ENCODE results near the gene PRKCSH. TPM values are rescaled to one million over a fixed set of nuclear protein-coding genes. Genes with fewer than 3 reads are reported as not detected.

Gene PRKCSH
- total RNA-seq, 1 experiment from 2014 or later = 425 TPM

DNA sequence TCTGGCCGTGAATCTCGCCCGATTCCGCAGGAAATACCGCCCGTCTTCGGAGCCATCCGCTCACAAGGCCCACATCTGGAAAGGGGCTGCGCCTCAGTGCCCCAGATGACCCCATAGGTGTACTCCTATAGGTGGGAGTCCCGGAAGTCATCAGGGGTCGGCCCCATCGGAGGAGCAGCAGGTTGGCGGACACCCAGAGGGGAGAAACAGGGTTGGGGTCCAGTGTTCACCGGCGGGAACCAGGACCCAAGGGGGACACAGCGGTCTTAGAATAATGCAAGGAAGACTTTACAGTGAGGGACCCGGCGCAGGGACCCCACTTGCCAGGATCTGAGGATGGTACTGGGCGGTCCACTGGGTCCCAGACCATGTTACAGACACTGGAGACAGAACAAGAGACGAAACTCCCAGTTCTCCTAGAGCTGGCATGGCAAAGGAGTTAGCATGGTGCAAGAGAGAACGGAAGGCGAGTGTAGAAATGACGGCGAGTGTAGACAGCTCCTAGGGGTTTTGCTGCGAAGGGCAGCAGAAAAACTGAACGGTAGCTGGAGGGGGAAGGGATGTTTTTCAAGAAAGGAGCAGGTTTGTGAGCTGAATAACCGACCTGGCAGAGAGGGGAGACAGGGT, 12.2 kb upstream of the PRKCSH start:
- Histone ChIP-seq H3K79me2 (ENCODE audit: insufficient read depth, low read length) (no peaks in the 10 kb centered on the region), H2AFZ (ENCODE audit: low read depth, low read length, poor library complexity, severe bottlenecking) (no peak overlapping the region), H3K4me2 (ENCODE audit: low read length) (no peak overlapping the region), H3K4me3 (replicated peaks in 1 of 2; ENCODE audit: low read depth in 1 of 2, low read length in 2 of 2) (no peak overlapping the region), H3K9me3 (ENCODE audit: control insufficient read depth in 1 of 2, insufficient read depth in 1 of 2, low read depth in 1 of 2, low read length in 2 of 2) (no peaks in the 10 kb centered on the region), H3K9me2 (ENCODE audit: insufficient read depth) (no peaks in the 10 kb centered on the region), H4K20me1 (ENCODE audit: insufficient read depth) (no peaks in the 10 kb centered on the region), H3K27me3 (ENCODE audit: insufficient read depth, low read length) (no peaks in the 10 kb centered on the region), H3K27ac (ENCODE audit: low read depth, low read length) (no peak overlapping the region), H3K4me1 (ENCODE audit: control insufficient read depth in 1 of 2, insufficient read depth in 2 of 2, low read length in 2 of 2) (peaks cover 4 to 11% of the 10 kb centered on the region in 2 experiments), H3K9ac (ENCODE audit: low read length) (no peak overlapping the region), H3K36me3 (ENCODE audit: control insufficient read depth in 1 of 2, insufficient read depth in 2 of 2, low read length in 2 of 2) (no peaks in the 10 kb centered on the region)
- no peak for DNase-seq (ENCODE audit: low read depth, low spot score)
- intact Hi-C loops (cut with micrococcal nuclease) = no loop called here
- ChIA-PET RAD21 (ENCODE audit: low non-redundant PET in 1 of 2, low total read pairs in 2 of 2, uncharacterized antibody in 2 of 2, unreplicated experiment in 2 of 2) (no interaction called here), CTCF (interaction anchor here (1.0 to 2.1 kb wide), 3 partner anchors 12 to 42 kb away, joined by 3 to 6 read pairs (median 5); partner anchors contain the start of genes ODAD3 and PRKCSH), POLR2A (interaction anchor here (0.6 to 1.4 kb wide), 2 partner anchors 10 to 42 kb away, joined by 3 to 5 read pairs; no protein-coding TSS in a partner anchor)
- TF ChIP-seq, protein P1, sequence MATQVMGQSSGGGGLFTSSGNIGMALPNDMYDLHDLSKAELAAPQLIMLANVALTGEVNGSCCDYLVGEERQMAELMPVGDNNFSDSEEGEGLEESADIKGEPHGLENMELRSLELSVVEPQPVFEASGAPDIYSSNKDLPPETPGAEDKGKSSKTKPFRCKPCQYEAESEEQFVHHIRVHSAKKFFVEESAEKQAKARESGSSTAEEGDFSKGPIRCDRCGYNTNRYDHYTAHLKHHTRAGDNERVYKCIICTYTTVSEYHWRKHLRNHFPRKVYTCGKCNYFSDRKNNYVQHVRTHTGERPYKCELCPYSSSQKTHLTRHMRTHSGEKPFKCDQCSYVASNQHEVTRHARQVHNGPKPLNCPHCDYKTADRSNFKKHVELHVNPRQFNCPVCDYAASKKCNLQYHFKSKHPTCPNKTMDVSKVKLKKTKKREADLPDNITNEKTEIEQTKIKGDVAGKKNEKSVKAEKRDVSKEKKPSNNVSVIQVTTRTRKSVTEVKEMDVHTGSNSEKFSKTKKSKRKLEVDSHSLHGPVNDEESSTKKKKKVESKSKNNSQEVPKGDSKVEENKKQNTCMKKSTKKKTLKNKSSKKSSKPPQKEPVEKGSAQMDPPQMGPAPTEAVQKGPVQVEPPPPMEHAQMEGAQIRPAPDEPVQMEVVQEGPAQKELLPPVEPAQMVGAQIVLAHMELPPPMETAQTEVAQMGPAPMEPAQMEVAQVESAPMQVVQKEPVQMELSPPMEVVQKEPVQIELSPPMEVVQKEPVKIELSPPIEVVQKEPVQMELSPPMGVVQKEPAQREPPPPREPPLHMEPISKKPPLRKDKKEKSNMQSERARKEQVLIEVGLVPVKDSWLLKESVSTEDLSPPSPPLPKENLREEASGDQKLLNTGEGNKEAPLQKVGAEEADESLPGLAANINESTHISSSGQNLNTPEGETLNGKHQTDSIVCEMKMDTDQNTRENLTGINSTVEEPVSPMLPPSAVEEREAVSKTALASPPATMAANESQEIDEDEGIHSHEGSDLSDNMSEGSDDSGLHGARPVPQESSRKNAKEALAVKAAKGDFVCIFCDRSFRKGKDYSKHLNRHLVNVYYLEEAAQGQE (IDR thresholded peaks at IDR 0.05; ENCODE audit: low read depth) = no peak
- TF ChIP-seq TCF7L2 (IDR thresholded peaks at IDR 0.05; ENCODE audit: borderline replicate concordance, extremely low read depth, insufficient read depth, insufficient read length) (no peak), SRF (IDR thresholded peaks at IDR 0.05; ENCODE audit: low read depth) (no peak), SIN3A (IDR thresholded peaks at IDR 0.05; ENCODE audit: low read depth) (no peak), CEBPB (IDR thresholded peaks at IDR 0.05; ENCODE audit: low read depth) (no peak), EZH2phosphoT487 (IDR thresholded peaks at IDR 0.05; ENCODE audit: borderline replicate concordance) (no peak)
- BruUV-seq (replicated peaks) = no TSS peak
- ATAC-seq = no peak

Data from HCT116 (cell line).